Neural cell (in vitro differentiated cells): ENCODE data around the gene RPUSD1. TPM values are rescaled to one million over a fixed set of nuclear protein-coding genes. Genes with fewer than 3 reads are reported as not detected.
A peak's percentile ranks its signal among the peaks of the same experiment; 100 is the strongest.

Source experiments
- H2AFZ ChIP-seq: fragments of 200-600, 300-800 bp; sonication (generic), shearing (Covaris generic); 2 replicates; pipeline ENCODE4 v1.6.0; 2014; ENCODE audit warnings: low read depth, mild to moderate bottlenecking, antibody characterized with exemption, low read length, moderate library complexity
- H3F3A ChIP-seq: fragments of 200-600 bp; shearing (Covaris generic); 2 replicates; pipeline ENCODE4 v1.6.1; 2016; ENCODE audit warnings: mild to moderate bottlenecking, moderate library complexity, mixed read lengths, antibody characterized with exemption, low read length; ENCODE audit not compliant: insufficient read depth, poor library complexity, severe bottlenecking
- H3K27ac ChIP-seq: fragments of 200-600, 300-800 bp; sonication (generic), shearing (Covaris generic); 2 replicates; pipeline ENCODE4 v1.5.1; 2014; ENCODE audit warnings: mild to moderate bottlenecking, low read length, moderate library complexity
- H3K27me3 ChIP-seq: fragments of 300-800, 200-600 bp; sonication (generic), shearing (Covaris generic); 2 replicates; pipeline ENCODE4 v1.6.0; 2014; ENCODE audit warnings: mild to moderate bottlenecking, low read depth, low read length, moderate library complexity; ENCODE audit not compliant: insufficient read depth
- H3K36me3 ChIP-seq: fragments of 300-800, 200-600 bp; sonication (generic), shearing (Covaris generic); 2 replicates; pipeline ENCODE4 v1.5.1; 2014; ENCODE audit warnings: mild to moderate bottlenecking, antibody characterized with exemption, low read length, moderate library complexity; ENCODE audit not compliant: insufficient read depth
- H3K4me2 ChIP-seq: fragments of 300-800, 200-600 bp; sonication (generic), shearing (Covaris generic); 2 replicates; pipeline ENCODE4 v1.6.0; 2014; ENCODE audit warnings: mild to moderate bottlenecking, low read length
- H3K4me3 ChIP-seq: fragments of 300-800, 200-600 bp; sonication (generic), shearing (Covaris generic); 2 replicates; pipeline ENCODE4 v1.5.1; 2014; ENCODE audit warnings: mild to moderate bottlenecking, low read length, moderate library complexity
- H3K79me2 ChIP-seq: fragments of 200-600 bp; shearing (Covaris generic); replicated peaks from 2 replicates; pipeline ENCODE4 v1.6.0; 2014; ENCODE audit warnings: mild to moderate bottlenecking, low read length, moderate library complexity; ENCODE audit not compliant: insufficient read depth
- H3K9ac ChIP-seq: fragments of 300-800, 200-600 bp; sonication (generic), shearing (Covaris generic); 2 replicates; pipeline ENCODE4 v1.6.1; 2016; ENCODE audit warnings: mild to moderate bottlenecking, low read length, mixed read lengths
- H3K9me2 ChIP-seq: fragments of 200-600 bp; shearing (Covaris generic); 2 replicates; pipeline ENCODE4 v1.6.1; 2016; ENCODE audit warnings: mild to moderate bottlenecking, low read length, mixed read lengths; ENCODE audit not compliant: insufficient read depth
- H3K9me3 ChIP-seq: fragments of 200-600, 300-800 bp; sonication (generic), shearing (Covaris generic); 2 replicates; pipeline ENCODE4 v1.6.1; 2016; ENCODE audit warnings: mild to moderate bottlenecking, mixed run types, low read length, moderate library complexity, mixed read lengths
- H4K20me1 ChIP-seq: fragments of 200-600 bp; shearing (Covaris generic); 2 replicates; pipeline ENCODE4 v1.6.1; 2016; ENCODE audit warnings: mild to moderate bottlenecking, mixed run types; ENCODE audit not compliant: insufficient read depth
- CTCF ChIP-seq: fragments of 450-650 bp; IDR thresholded peaks from 2 replicates; pipeline ENCODE4 v1.5.1; 2014; ENCODE audit warnings: antibody characterized with exemption, mild to moderate bottlenecking, moderate library complexity; ENCODE audit not compliant: poor library complexity, severe bottlenecking
- EP300 ChIP-seq: fragments of 450-650 bp; conservative IDR thresholded peaks from 2 replicates; pipeline ENCODE4 v1.6.1; 2014; ENCODE audit warnings: antibody characterized with exemption, mild to moderate bottlenecking, moderate library complexity; ENCODE audit not compliant: poor library complexity, severe bottlenecking
- EZH2 ChIP-seq: fragments of 200-600, 300-800 bp; shearing (Covaris generic), sonication (generic); IDR thresholded peaks from 2 replicates; pipeline ENCODE4 v1.6.1; 2014; ENCODE audit warnings: antibody characterized with exemption, low read length, borderline replicate concordance, mild to moderate bottlenecking; ENCODE audit not compliant: insufficient read depth, poor library complexity, severe bottlenecking
- MXI1 ChIP-seq: fragments of 450-650 bp; conservative IDR thresholded peaks from 2 replicates; pipeline ENCODE4 v1.6.1; 2014; ENCODE audit warnings: antibody characterized with exemption, mild to moderate bottlenecking; ENCODE audit not compliant: poor library complexity, severe bottlenecking
- POLR2AphosphoS5 ChIP-seq: IDR thresholded peaks from 2 replicates; pipeline ENCODE4 v1.6.1; 2012
- RAD21 ChIP-seq: fragments of 450-650 bp; conservative IDR thresholded peaks from 2 replicates; pipeline ENCODE4 v1.6.1; 2014; ENCODE audit warnings: antibody characterized with exemption, mild to moderate bottlenecking, moderate library complexity
- REST ChIP-seq: IDR thresholded peaks from 2 replicates; pipeline ENCODE4 v1.6.1; 2012; ENCODE audit warnings: borderline replicate concordance
- SMC3 ChIP-seq: fragments of 450-650 bp; conservative IDR thresholded peaks from 2 replicates; pipeline ENCODE4 v1.6.1; 2014; ENCODE audit warnings: antibody characterized with exemption, mild to moderate bottlenecking, moderate library complexity; ENCODE audit not compliant: poor library complexity
- TAF1 ChIP-seq: IDR thresholded peaks from 2 replicates; pipeline ENCODE4 v1.6.1; 2012; ENCODE audit warnings: low read depth
- polyA plus RNA-seq: library from polyadenylated mRNA; depleted of rRNA; stranded (reverse); fragments of >200 nt; gene quantifications from 2 replicates; pipeline ENCODE4 v1.2.3, GENCODE V29; 2014

The RPUSD1 gene
- polyA plus RNA-seq, 1 donor from 2014 or later: 42.4 TPM

GRCh38 chr16:781346-782010, 6.7 kb downstream of the RPUSD1 start:
- no peak overlapping the region for H3K27ac ChIP-seq
- H2AFZ ChIP-seq: no peak overlapping the region
- no peaks in the 10 kb centered on the region for H4K20me1 ChIP-seq
- H3K9me2 ChIP-seq: no peaks in the 10 kb centered on the region
- H3K9ac ChIP-seq: no peak overlapping the region
- H3K27me3 ChIP-seq: no peaks in the 10 kb centered on the region
- no peaks in the 10 kb centered on the region for H3F3A ChIP-seq
- no peaks in the 10 kb centered on the region for H3K79me2 ChIP-seq
- H3K36me3 ChIP-seq: no peaks in the 10 kb centered on the region
- no peaks in the 10 kb centered on the region for H3K9me3 ChIP-seq
- TF ChIP-seq SMC3 (no peak), POLR2AphosphoS5 (peak; percentile 20), EZH2 (no peak), EP300 (no peak), TAF1 (no peak), REST (no peak)
- H3K4me3 ChIP-seq: no peak overlapping the region
- no peak overlapping the region for H3K4me2 ChIP-seq

DNA sequence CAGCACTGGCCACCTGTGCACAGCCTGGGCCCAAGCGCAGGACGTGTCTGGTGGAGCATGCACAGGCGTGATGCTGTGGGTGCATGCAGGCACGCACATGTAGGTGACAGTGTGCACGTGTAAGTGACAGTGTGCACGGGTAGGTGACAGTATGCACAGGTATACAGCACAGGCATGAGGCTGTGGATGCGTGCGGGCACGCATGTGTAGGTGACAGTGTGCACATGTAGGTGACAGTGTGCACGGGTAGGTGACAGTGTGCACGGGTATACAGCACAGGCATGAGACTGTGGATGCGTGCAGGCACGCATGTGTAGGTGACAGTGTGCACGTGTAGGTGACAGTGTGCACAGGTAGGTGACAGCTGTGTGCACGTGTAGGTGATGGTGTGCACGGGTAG, 7.9 kb downstream of the RPUSD1 start:
- H3K9me2 ChIP-seq: no peaks in the 10 kb centered on the region
- no peaks in the 10 kb centered on the region for H3K36me3 ChIP-seq
- H2AFZ ChIP-seq: no peak overlapping the region
- no peak overlapping the region for H3K4me3 ChIP-seq
- no peaks in the 10 kb centered on the region for H3F3A ChIP-seq
- H3K9me3 ChIP-seq: no peaks in the 10 kb centered on the region
- H3K27ac ChIP-seq: no peak overlapping the region
- no peaks in the 10 kb centered on the region for H3K79me2 ChIP-seq
- H3K4me2 ChIP-seq: no peak overlapping the region
- no peaks in the 10 kb centered on the region for H4K20me1 ChIP-seq
- H3K9ac ChIP-seq: no peak overlapping the region
- no peaks in the 10 kb centered on the region for H3K27me3 ChIP-seq
- TF ChIP-seq SMC3: no peak
- TF ChIP-seq CTCF: no peak

GRCh38 chr16:779561-779960, 8.6 kb downstream of the RPUSD1 start:
- H3K27me3 ChIP-seq: no peaks in the 10 kb centered on the region
- no peaks in the 10 kb centered on the region for H3K9me2 ChIP-seq
- no peak overlapping the region for H3K9ac ChIP-seq
- no peaks in the 10 kb centered on the region for H3K36me3 ChIP-seq
- no peaks in the 10 kb centered on the region for H4K20me1 ChIP-seq
- TF ChIP-seq REST (no peak), SMC3 (no peak), POLR2AphosphoS5 (no peak), RAD21 (no peak), TAF1 (no peak), EZH2 (no peak), CTCF (no peak), EP300 (no peak), MXI1 (no peak)
- no peak overlapping the region for H3K27ac ChIP-seq
- H3K79me2 ChIP-seq: no peaks in the 10 kb centered on the region
- no peaks in the 10 kb centered on the region for H3F3A ChIP-seq
- H3K4me3 ChIP-seq: no peak overlapping the region
- H3K4me2 ChIP-seq: no peak overlapping the region
- no peaks in the 10 kb centered on the region for H3K9me3 ChIP-seq
- H2AFZ ChIP-seq: no peak overlapping the region
